A549 (cell line): ENCODE results near the gene SLC24A3.

Experiments
- EHF ChIP-seq: fragments of 250-450 bp; sonication (Bioruptor Pico); IDR thresholded peaks from 2 replicates; pipeline ENCODE4 v1.5.0; 2020; ENCODE audit warnings: mild to moderate bottlenecking
- PHF8 ChIP-seq: fragments of 200-600 bp; sonication (generic); IDR thresholded peaks from 2 replicates; pipeline ENCODE4 v1.6.1; 2016; ENCODE audit warnings: low read depth, mild to moderate bottlenecking, antibody characterized with exemption, moderate library complexity, borderline replicate concordance

GRCh38 chr20:19403549-19403948, 191.1 kb downstream of the SLC24A3 start:
- TF ChIP-seq PHF8 (no peak), EHF (CRISPR knock-in tag) (no peak)
